Stimulated activated CD8-positive, alpha-beta memory T cell treated with anti-CD3 and anti-CD28 coated beads, Interleukin-15, amount 100 ng/mL, for 24 hours (primary cell): ENCODE measurements around the gene POC1A.

ENCODE experiments used
- DNase-seq: peaks from one replicate; pipeline ENCODE4 v3.0.0-alpha.2; 2020; ENCODE audit warnings: low read depth

POC1A gene

DNA sequence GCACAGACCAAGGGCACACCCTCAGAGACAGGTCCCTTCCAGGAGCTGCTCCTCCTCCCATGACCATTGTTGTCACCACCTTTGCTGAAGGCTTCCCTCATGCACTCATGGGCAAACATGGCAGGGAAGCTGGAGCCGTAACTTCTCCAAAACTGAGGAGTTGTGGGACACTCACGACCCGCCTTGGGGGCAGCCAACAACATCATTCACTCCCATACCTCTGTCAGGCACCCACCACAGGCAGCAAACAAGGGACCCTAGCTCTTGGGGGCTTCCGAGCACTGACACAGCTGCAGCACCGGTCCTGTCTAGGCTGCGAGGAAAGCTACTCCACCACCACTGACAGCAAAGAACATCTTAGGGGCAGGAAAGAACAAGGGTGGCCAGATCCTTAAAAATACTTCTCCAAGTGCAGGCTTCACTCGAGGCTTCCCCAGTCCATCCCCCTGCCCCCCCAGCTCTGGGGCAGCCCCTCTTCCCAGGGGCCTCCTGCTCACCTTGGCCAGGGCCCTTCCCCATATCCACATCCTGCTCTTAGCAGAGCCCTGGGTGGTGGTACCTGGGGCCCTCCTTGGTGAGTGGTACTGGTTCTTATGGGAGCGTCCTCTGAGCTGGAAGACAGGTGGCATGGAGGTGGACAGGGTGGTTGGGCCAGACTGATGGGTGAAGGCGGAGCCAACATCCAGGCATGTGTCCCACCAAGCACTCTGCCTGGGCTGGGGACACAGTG is 69.8 kb downstream of the POC1A start:
- no peak for DNase-seq

DNA sequence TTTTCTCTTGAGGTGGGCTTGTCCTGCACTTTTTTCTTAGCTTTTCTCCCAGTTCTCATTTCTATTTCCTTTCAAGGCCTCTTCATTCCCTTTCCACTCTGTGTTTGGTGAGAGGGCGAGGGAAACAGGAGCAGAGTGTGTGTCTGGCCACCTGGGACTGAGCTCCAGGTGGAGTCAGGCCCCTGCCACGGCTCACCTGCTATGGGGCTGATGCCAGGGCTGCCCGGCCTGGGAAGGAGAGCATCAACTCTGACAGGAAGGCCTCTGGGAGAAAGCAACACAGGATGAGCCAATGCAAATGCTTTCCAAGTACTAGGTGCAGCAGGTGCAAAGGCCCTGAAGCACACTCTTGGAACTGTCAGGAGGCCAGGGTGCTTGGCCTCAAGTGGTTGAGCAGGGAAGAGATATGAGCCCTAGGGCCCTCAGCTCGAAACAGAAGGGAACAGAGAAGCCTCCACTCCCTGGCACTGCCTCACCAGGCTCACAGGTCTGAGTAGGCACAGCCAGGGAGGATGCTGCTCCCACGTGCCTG is 70.6 kb downstream of the POC1A start:
- DNase-seq, result no peak

DNA sequence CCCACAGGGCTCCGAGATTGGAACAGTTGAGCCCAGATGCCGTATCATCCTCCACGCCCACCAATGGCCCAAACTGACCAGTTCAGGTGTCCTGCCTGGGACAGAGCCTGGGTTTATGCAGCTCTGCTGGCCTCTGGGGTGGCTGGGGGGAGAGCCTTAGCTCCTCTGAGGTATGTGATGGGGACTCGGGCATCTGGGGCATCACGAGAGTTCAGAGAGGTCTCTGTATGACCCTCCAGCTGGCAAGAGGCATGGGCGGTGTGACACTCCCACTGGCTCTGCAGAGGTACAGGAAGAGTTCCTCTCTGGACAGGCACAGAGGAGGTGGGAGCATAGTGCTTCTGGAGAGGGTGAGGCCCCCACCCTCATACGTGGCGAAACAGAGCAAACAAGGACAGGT is 71.3 kb downstream of the POC1A start:
- DNase-seq, result no peak

DNA sequence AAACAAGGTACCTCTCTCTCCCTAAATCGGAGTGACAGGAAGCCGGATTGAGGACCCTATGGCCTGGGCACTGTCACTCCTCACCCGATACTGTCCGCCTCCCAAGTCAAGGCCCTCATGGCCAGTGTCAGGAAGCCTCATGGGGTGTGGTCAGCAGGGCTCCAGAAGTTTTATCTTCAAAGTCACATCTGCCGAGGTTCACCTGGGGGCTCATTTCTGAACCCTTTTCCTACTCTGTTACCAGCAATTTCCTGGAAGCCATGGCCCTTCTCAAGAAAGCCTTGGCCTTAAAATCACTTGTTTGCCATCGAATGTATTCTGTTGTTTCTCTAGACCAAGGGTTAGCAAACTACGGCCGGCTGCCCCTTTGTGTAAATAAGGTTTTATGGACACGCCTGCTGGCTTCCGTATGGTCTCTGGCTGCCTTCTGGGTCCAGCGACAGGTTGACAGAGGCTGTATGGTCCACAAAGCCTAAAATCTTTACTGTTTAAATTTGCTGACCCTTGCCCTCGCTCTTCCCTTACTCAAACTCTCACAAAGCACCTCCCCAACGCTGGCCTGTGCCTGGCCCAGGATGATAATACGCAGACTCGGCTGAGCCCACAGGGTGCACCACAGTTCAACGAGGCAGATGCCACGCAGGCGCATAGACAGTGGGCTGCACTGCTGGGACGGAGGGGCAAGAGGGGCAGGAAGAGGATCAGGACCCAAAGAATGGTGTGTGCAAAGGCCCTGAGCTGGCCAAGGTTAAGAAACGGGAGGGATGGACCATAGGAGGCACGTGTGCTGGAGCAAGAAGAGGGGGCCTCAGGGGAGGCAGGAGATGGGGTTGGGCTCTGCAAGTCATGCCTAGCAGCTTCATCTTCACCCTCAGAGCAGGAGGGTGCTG is 73.1 kb downstream of the POC1A start:
- no peak for DNase-seq

DNA sequence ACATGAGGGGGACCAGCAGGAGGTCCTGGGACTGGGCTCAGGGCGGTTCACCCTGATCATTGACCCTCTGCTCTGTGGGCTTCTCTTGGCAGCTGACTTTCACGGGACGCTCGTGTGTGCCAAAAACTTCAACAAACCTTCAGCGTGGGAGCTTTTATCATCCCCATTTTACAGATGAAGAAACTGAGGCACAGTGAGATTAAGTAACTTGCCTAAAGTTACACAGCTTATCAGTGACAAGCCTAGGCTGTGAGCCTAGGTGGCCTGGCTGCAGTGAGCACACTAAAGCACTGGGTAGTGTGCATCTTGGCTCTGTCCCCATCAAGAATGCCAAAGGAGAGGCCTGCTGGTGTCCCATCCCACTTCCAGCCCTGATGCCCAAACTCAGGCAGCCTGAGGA is 74.3 kb downstream of the POC1A start:
- no peak for DNase-seq

DNA sequence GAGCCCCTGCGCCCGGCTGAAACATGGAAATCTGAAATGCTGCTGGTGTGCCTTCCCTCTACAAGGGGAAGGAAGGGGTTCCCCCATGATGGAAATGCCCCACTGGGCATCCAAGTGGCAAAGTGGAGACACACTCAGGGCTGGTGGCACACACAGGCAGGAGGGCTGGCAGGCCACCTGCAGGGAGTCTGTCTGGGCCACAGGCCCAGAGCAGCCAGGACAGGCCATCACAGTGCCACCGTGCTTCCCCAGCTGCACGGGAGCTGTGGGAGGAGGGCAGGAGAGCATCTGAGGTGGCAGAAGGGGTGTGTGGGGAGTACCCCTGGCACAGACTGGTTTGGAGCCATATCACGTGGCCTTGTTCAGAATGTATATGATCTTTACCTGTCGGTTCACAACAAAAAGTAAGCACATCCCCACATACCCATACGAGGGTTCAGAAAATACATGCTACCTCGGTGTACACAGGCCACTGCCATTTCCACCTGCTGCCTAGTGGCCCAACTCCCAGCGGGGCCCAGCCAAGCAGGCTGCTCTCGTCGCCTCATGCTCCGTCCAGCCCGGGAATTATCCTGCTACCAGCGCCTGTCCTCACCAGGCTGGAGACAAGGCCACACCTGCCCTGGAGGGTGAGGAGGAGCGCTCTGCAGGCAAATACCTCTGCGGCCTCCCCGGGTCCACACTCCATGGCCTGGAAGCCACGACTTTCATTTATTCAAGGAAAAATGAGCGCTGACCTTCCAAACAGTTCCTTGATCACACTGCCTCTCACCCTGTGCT is 75.3 kb downstream of the POC1A start:
- DNase-seq, result no peak

DNA sequence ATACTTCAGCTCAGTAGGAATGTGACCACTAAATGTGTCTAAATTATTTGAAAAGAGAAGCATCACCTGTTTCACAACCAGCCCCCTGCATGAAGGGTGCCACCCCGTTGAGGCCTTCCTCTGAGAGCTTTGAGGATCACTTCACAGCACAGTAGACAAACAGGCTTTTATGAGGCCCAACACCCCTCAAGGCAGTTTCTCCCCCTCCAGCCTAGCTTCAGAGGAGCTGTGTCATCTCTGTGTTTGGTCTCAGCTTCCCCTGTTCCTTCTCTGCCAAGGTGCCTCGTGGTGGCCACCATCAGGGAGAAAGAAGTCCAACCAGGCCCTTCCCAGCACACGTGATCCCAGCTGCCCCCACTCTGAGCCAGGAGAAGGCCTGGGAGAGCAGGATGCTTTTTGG is 76.3 kb downstream of the POC1A start:
- DNase-seq, result no peak

DNA sequence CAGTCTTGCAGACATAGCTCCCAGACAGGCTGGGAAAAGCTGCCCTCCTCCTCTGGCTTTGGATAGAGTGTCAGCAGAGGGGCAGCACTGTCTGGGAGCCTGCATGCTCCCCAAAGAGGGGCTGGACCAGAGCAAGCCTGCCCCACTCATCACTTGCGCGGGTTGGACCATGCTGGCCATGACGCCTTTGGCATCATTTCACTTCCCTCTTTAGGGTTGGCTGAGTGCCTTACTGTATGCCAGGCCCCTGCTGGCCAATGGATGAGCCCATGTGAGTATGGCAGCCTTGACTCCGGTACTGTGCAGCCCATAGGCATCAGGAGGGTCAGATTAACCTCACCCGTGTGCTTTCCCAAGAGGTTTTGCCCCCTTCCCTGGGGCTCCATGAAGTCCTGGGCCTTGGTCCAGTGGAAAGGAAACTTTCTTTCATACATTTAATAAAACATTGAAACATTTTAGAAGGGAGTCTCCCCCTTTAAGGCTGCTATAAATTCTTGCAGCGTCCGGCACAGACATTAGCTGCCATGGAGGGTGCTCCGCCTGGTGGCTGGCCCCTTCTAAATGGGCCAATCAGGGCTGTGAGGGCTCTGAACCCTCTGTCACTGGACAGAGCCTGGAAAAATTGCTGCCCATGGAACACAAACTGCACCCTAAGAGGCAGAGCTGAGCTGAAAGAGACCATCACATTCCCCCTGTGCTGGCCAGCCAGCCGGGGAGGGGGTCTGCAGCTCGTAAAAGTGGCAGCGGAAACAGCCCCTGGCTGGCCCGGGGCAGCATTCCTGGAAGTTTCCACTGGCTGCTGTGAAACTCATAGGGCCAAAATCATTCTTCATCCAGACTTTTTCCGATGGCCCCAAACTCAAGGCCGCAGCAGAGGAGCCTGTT is 77.1 kb downstream of the POC1A start:
- no peak for DNase-seq

DNA sequence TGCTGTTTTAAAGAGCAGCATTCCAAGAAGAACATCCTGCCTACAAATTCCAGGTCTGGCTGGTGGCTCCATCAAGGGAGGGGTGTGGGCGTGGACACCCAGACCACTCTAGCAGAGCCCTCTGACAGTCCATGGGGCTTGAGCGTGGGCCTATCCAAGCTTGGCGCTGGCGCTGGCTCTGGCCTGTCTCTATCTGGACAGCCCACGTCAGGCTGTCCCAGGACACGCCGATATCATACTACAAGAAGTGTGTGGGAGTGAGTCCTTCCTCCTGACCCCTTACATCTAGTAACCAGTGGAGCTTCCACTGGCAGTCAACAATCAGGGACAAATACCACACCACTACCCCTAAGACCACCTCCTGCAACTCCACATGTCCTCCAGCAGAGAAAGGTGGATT is 80.7 kb downstream of the POC1A start:
- DNase-seq, result no peak

DNA sequence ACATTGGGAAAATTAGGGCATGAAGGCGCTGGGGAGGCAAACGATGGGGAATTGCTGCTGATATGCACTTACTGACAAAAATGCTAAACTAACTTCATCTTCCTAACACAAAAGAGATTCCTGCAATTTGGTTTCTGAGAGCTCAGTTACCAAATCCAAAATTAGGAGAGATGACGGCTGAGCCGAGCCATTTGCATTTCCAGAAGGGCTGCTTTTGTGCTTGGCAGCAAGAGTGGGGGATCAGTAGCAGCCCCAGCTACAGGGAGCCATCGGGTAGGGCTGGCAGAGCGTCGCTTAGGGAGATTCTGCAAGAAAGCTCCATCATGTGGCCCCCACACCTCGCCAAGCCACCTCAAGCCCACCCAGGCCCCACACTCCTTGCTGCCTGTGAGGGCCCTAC is 81.8 kb downstream of the POC1A start:
- no peak for DNase-seq

DNA sequence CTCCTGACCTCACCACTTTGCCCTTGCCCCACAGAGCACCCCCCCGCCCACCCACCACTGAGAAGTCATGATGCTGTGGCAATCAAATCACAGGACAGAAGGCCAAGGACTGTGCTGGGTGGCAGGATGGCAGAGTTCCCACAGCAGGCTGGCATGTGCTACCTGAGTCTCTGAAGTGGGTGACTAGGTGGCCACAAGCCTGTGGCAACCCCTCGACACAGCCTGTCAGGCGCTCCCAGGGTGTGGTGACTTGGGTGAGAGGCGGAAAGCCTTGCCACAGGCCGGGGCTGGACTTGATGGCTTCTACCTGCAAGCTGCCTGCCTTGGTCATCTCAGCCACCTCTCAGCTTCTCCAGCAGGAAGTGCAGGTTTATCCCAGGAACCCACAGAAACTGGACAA is 82.2 kb downstream of the POC1A start:
- no peak for DNase-seq

DNA sequence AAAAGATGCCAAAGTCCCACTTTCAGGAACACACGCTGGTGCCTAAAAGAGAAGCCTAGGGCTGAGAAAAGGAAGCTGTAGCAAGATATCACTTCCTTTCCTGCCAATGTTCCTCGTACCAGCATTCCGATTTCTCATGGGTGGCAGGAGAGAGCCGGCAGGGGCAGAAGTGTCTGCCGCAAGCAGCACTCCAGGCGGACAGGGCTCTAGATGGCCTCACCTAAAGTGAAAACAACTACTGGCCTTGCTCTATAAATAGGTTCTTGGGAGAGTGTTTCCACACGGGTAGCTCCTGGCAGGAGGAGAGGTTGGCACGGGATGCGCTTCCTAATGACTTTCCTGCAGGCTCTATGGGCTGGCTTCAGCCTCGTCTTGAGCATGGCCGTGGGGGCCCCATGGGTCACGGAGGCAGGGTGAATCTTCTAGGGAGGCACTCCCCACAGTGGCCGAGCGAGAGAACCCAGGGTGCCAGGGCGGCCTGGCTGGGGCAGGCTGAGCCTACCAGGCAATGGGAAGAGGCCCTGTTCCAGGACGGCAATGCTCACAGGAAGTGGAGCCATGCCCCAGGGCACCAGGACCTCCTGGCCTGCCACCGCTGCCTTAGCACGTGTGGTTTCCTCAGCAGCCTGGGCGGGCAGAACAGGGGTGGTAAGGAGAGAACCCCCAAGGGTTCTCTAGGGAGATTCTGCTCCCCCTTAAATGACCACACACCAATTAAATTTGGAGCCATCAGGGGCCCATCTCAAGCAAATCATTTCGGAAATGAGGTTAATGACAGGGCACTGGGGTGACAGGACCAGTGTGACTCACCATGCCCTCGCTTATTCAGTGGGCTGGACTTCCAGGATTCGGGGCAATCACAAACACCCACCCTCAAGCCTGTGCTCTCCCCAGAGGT is 83.2 kb downstream of the POC1A start:
- DNase-seq, result no peak

DNA sequence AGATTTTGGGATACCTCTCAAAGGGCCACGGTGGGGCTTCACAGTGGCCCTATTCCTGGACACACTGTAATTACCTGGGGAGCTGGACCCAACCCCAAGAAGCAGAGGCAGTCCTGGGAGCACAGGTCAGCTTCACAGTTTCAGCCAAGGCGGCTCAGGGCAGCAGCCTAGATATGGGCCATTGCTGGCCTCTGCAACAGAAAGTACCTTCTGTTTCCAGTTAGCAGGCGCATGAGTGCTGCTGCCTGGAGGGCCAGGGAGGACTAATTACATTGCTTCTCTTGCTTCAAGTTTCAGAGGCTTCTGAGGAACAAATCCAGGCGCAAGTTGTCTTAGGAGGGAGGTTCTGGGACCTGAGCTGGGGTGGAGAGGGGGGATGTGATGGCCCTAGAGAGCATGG is 84.4 kb downstream of the POC1A start:
- no peak for DNase-seq

DNA sequence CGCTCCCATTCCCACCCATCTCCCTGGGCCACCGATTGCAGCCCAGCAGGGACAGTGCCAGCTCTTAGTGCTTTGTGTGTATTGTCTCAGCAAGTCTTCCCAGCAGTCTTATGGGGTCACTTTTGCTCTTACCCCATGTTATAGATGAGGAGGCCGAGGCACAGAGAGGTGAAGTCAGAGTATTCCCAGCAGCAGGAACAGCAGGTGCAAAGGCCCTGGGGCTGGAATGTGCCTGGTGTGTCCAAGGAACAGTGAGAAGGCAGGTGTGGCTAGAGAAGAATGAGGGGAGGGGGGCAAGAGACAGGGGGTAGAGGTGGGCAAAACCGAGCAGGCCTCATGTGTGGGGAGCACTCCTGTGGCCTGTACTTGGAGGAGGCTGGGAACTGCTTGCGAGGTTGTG is 85.1 kb downstream of the POC1A start:
- no peak for DNase-seq

DNA sequence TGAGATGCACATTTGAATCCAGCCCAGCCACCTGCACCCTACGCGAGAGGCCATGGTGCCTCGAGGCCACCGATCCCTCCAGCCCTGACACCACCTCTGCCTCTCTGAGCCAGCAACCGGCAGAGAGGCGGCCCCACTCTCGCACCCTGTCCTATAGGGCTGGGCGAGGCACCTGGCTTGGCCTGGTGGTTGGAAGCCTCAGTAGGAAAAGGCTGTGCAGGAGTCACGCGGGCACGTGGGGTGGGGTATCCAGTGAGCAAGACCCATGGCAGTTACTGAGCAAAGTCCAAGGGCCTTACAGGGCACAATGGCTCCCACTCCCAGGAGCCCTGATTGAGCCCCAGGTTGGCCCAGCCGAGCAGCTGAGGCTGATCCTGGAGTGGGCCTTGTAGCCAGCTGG is 85.5 kb downstream of the POC1A start:
- DNase-seq, result no peak

DNA sequence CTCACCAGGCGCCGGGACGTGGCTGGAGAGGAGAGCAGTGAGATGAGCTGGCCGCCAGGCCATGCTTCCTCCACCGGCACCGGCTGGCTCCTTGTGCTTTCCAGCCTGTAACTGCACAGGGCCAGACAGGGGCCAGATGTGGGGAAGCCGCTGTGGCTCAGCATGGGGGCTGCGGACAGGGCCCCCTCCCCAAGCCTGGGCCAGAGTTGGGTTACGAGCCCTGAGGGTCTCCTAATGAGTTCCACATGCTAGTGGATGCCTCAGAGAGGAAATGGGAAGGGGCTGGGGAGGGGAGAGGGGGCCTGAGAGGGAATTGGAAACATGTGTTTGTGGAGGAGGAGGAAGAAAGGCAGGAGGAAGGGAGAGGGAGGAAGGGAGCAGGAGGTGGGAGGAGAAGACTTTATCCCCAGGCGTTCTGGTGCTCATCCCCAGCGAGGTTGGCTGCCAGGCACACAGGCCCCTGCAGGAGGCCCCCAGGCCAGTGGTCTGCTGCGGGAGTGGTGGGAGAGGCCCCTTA is 86.1 kb downstream of the POC1A start:
- no peak for DNase-seq

DNA sequence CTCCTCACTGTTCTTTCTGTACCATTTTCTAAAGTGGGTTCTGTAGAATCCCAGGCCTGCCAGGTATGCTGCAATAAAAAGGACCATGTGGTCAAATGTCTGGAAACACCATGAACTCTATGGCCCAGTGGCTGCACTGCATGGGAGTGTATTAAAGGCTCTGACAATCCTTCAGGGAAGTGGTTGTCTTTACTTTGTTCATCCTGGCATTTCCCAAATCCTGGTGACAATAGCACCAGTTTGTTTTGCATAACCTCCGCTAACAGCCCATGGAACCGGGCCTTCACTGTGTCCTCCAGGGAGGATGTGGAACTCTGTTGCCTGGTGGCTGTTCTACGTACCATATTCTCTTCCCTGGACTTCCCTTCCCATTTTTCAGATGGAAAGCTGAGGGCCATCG is 86.7 kb downstream of the POC1A start:
- DNase-seq, result no peak

DNA sequence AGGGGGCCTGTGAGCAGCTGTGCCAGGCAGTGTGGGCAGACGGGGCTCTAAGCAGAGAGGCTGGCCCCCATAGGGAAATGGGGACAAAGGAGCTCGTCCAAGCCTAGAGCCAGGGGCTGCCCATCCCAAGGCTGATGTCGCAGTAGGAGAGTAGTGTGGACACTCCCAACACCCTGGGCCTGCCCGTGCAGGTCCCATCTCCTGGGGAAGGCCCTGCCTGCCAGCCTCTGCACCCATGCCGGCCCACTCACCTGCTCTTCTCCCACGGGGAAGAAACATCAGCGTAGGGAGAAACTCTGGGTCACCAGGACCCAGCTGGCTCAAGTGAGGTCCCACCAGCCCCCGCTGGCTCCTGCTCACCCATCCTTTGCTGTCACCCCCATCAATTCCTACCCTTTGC is 87.2 kb downstream of the POC1A start:
- no peak for DNase-seq

DNA sequence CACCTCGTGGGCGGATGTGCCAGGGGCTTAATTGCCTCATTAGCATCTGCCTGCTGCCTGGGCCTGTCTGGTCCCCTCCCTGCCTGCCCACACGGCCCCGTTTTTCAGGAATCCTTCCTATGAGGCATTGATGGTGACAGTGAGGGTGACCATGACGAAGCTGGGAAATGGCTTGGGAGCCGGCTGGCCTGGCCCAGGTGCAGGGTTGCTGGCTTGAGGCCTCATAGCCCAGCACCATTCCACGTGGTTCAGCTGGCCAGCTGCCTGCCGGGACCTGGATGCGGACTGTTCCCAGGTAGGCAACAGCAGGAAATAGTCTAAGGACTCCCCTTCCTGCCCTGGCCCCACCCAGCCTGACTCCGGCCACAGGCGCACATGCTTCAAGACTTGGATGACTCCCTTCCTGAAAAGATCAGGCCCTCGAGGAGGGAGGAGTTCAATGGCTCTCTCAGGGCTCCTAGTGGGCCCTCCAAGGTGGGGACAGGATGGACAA is 88.9 kb downstream of the POC1A start:
- no peak for DNase-seq

DNA sequence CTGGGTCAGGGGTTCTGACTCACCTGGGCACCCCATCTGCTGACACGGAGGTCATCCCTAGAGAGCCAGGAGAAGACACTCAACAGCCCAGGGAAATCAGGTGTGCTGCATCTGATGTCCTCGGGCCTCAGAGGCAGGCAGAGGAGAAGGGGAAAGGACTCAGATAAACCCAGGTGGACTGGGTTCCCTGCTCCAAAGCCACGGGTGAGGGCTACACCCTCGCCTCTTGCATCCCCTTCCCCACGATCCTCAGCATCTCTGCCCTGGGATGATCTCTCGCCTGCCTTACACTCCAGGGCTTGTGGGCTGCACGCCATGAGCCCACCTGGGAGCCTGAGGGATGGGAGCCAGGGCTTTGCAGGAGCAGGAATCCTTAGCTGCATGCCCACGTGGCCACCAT is 89.7 kb downstream of the POC1A start:
- no peak for DNase-seq
